Body of pancreas (tissue), 4 donors: ENCODE results near the gene DSC1.

Experiments
- POLR2A ChIP-seq, 3 donors: fragments of 450-650 bp; IDR thresholded peaks; one replicate each; pipeline ENCODE4 v1.6.1; 2016; ENCODE audit warnings: antibody characterized with exemption in 3 of 3, mild to moderate bottlenecking in 2 of 3
- TF ChIP-seq, protein P1 (sequence below), 7 experiments: fragments of 450-650 bp in 4 of 7; fragments of 200-600 bp in 3 of 7; sonication (generic) in 3 of 7; IDR thresholded peaks; one replicate each; pipeline ENCODE4 v1.5.1; 2016 to 2019; ENCODE audit warnings: antibody characterized with exemption in 7 of 7

- TF ChIP-seq, protein P1, sequence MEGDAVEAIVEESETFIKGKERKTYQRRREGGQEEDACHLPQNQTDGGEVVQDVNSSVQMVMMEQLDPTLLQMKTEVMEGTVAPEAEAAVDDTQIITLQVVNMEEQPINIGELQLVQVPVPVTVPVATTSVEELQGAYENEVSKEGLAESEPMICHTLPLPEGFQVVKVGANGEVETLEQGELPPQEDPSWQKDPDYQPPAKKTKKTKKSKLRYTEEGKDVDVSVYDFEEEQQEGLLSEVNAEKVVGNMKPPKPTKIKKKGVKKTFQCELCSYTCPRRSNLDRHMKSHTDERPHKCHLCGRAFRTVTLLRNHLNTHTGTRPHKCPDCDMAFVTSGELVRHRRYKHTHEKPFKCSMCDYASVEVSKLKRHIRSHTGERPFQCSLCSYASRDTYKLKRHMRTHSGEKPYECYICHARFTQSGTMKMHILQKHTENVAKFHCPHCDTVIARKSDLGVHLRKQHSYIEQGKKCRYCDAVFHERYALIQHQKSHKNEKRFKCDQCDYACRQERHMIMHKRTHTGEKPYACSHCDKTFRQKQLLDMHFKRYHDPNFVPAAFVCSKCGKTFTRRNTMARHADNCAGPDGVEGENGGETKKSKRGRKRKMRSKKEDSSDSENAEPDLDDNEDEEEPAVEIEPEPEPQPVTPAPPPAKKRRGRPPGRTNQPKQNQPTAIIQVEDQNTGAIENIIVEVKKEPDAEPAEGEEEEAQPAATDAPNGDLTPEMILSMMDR (IDR thresholded peaks at IDR 0.05): no peak
- no peak for TF ChIP-seq POLR2A (IDR thresholded peaks at IDR 0.05)
Measured at GRCh38 chr18:31203794-31204148, 41.1 kb upstream of the DSC1 start.
